GM23338 (cell line): ENCODE results near the gene UNC13D. TPM values are rescaled to one million over a fixed set of nuclear protein-coding genes. Genes with fewer than 3 reads are reported as not detected.

Experiments
- ATAC-seq: fragments of 200-7000 bp; cut with Tn5 transposase; 3 replicates; pipeline ENCODE4 v1.9.1; 2020
- DNase-seq: peaks from one replicate; pipeline ENCODE4 v3.0.0-alpha.2; 2015; ENCODE audit warnings: low spot score
- H2AFZ ChIP-seq: fragments of 200-600 bp; sonication (generic); 2 replicates; pipeline ENCODE4 v1.8.0; 2016; ENCODE audit warnings: antibody characterized with exemption, mild to moderate bottlenecking, moderate library complexity
- H3F3A ChIP-seq: fragments of 200-600 bp; sonication (generic); replicated peaks from 2 replicates; pipeline ENCODE4 v1.8.0; 2017; ENCODE audit warnings: antibody characterized with exemption, mixed run types, low read depth
- H3K27ac ChIP-seq: fragments of 200-600 bp; sonication (generic); 2 replicates; pipeline ENCODE4 v1.6.1; 2016; ENCODE audit warnings: low read depth
- H3K27me3 ChIP-seq: fragments of 200-600 bp; sonication (generic); 2 replicates; pipeline ENCODE4 v1.8.0; 2016; ENCODE audit warnings: mild to moderate bottlenecking, mixed run types, moderate library complexity; ENCODE audit not compliant: insufficient read depth
- H3K36me3 ChIP-seq: fragments of 200-600 bp; sonication (generic); 2 replicates; pipeline ENCODE4 v1.8.0; 2016; ENCODE audit warnings: mild to moderate bottlenecking; ENCODE audit not compliant: insufficient read depth
- H3K4me1 ChIP-seq: fragments of 200-600 bp; sonication (generic); 2 replicates; pipeline ENCODE4 v1.8.0; 2016; ENCODE audit warnings: mild to moderate bottlenecking, moderate library complexity; ENCODE audit not compliant: insufficient read depth
- H3K4me2 ChIP-seq: fragments of 200-600 bp; sonication (generic); 2 replicates; pipeline ENCODE4 v1.7.1; 2017; ENCODE audit warnings: mixed run types
- H3K4me3 ChIP-seq: fragments of 200-600 bp; sonication (generic); 2 replicates; pipeline ENCODE4 v1.6.1; 2016; ENCODE audit warnings: mixed run types
- H3K79me2 ChIP-seq: fragments of 200-600 bp; sonication (generic); replicated peaks from 2 replicates; pipeline ENCODE4 v1.8.0; 2017; ENCODE audit warnings: mild to moderate bottlenecking; ENCODE audit not compliant: insufficient read depth
- H3K9me2 ChIP-seq: fragments of 200-600 bp; sonication (generic); 2 replicates; pipeline ENCODE4 v1.8.0; 2017; ENCODE audit not compliant: insufficient read depth
- H4K20me1 ChIP-seq: fragments of 200-600 bp; sonication (generic); replicated peaks from 2 replicates; pipeline ENCODE4 v1.8.0; 2017; ENCODE audit warnings: mild to moderate bottlenecking; ENCODE audit not compliant: insufficient read depth
- H3K27ac Mint-ChIP-seq: 2 replicates; pipeline ENCODE4 v1.8.0; 2020; ENCODE audit warnings: inconsistent platforms, mild to moderate bottlenecking, moderate library complexity, mixed read lengths
- H3K27me3 Mint-ChIP-seq: 3 replicates; pipeline ENCODE4 v1.8.0; 2022; ENCODE audit warnings: low read depth, mild to moderate bottlenecking, moderate library complexity, mixed read lengths, inconsistent platforms; ENCODE audit not compliant: insufficient read depth, poor library complexity
- H3K36me3 Mint-ChIP-seq: 3 replicates; pipeline ENCODE4 v1.8.0; 2021; ENCODE audit warnings: low read depth, mild to moderate bottlenecking, inconsistent platforms, moderate library complexity, mixed read lengths
- H3K4me1 Mint-ChIP-seq: 3 replicates; pipeline ENCODE4 v1.8.0; 2020; ENCODE audit warnings: mild to moderate bottlenecking, inconsistent platforms, mixed read lengths
- H3K4me3 Mint-ChIP-seq: 3 replicates; pipeline ENCODE4 v1.8.0; 2021; ENCODE audit warnings: moderate library complexity, mild to moderate bottlenecking, inconsistent platforms, mixed read lengths
- H3K9me3 Mint-ChIP-seq: 3 replicates; pipeline ENCODE4 v1.8.0; 2020; ENCODE audit warnings: moderate library complexity, mild to moderate bottlenecking, inconsistent platforms, mixed read lengths
- CTCF ChIP-seq, 2 experiments: fragments of 200-600 bp in 1 of 2; sonication (generic) in 1 of 2; conservative IDR thresholded peaks; 2 replicates each; pipeline versions ENCODE4 v1.5.1 to v1.6.1; 2016 to 2017; ENCODE audit warnings: antibody characterized with exemption in 2 of 2, low read depth in 2 of 2, mild to moderate bottlenecking in 2 of 2, moderate library complexity in 1 of 2
- ETS1 ChIP-seq: IDR thresholded peaks from 2 replicates; pipeline ENCODE4 v1.6.1; 2016; ENCODE audit warnings: antibody characterized with exemption
- EZH2 ChIP-seq: fragments of 200-600 bp; sonication (generic); IDR thresholded peaks from one replicate; pipeline ENCODE4 v1.8.0; 2017; ENCODE audit warnings: antibody characterized with exemption, mild to moderate bottlenecking, low read depth; ENCODE audit not compliant: unreplicated experiment
- EZH2phosphoT487 ChIP-seq: fragments of 200-600 bp; sonication (generic); IDR thresholded peaks from one replicate; pipeline ENCODE4 v1.8.1; 2018; ENCODE audit warnings: antibody characterized with exemption; ENCODE audit not compliant: unreplicated experiment
- JUNB ChIP-seq: IDR thresholded peaks from one replicate; pipeline ENCODE4 v1.6.1; 2016; ENCODE audit warnings: antibody characterized with exemption; ENCODE audit not compliant: unreplicated experiment
- NANOG ChIP-seq: IDR thresholded peaks from 2 replicates; pipeline ENCODE4 v1.6.1; 2016; ENCODE audit warnings: antibody characterized with exemption, borderline replicate concordance
- POLR2AphosphoS5 ChIP-seq: IDR thresholded peaks from 2 replicates; pipeline ENCODE4 v1.6.1; 2016; ENCODE audit warnings: antibody characterized with exemption, low read depth
- REST ChIP-seq: IDR thresholded peaks from one replicate; pipeline ENCODE4 v1.6.1; 2018; ENCODE audit warnings: antibody characterized with exemption; ENCODE audit not compliant: unreplicated experiment
- ZNF114 ChIP-seq: fragments of 250-450 bp; sonication (Bioruptor Pico); IDR thresholded peaks from 2 replicates; pipeline ENCODE4 v1.5.0; 2020; ENCODE audit warnings: mild to moderate bottlenecking, moderate library complexity
- ZNF331 ChIP-seq: fragments of 250-450 bp; sonication (Bioruptor Pico); IDR thresholded peaks from 2 replicates; pipeline ENCODE4 v1.5.0; 2020; ENCODE audit warnings: low read depth, mild to moderate bottlenecking, moderate library complexity
- ZNF462 ChIP-seq: fragments of 250-450 bp; sonication (Bioruptor Pico); IDR thresholded peaks from 2 replicates; pipeline ENCODE4 v1.5.0; 2020; ENCODE audit warnings: mild to moderate bottlenecking, moderate library complexity
- polyA plus RNA-seq: library from polyadenylated mRNA; unstranded; fragments of >200 nt; fragmentation: Nextera tagmentation; extraction: Ambion mirVana; gene quantifications from 2 replicates; pipeline ENCODE4 v1.2.1, GENCODE V29; 2016
- total RNA-seq: library from RNA; depleted of rRNA; stranded (reverse); fragments of >200 nt; shearing (Covaris generic); gene quantifications from 2 replicates; pipeline ENCODE4 v1.2.3, GENCODE V29; 2014

Gene UNC13D
- total and polyA plus RNA-seq, 2 experiments from 2014 or later: 5.9 to 10.8 TPM

- Histone ChIP-seq H3F3A (peaks cover 17% of the 10 kb centered on the region; the same call in 1 of the 2 replicates), H3K4me3 (no peak overlapping the region), H2AFZ (no peak overlapping the region), H3K4me1 (peaks cover 10% of the 10 kb centered on the region), H3K79me2 (0 out of 2 replicates have a peak, but pooled peaks cover 2% of the 10 kb centered on the region), H3K9me2 (no peaks in the 10 kb centered on the region), H4K20me1 (no peaks in the 10 kb centered on the region), H3K4me2 (no peak overlapping the region), H3K36me3 (peaks cover 15% of the 10 kb centered on the region; the same call in 1 of the 2 replicates), H3K27me3 (no peaks in the 10 kb centered on the region), H3K27ac (no peak overlapping the region)
- H3K36me3 Mint-ChIP-seq: peaks cover 55% of the 10 kb centered on the region
- peaks cover 12% of the 10 kb centered on the region for H3K27me3 Mint-ChIP-seq
- no peak for TF ChIP-seq ZNF331 (CRISPR knock-in tag)
- no peak for TF ChIP-seq CTCF (conservative IDR thresholded peaks at IDR 0.05; ENCODE audit: low read depth in 2 of 2)
- no peak for TF ChIP-seq ZNF462 (CRISPR knock-in tag)
- TF ChIP-seq EZH2: no peak
- TF ChIP-seq JUNB: no peak
- TF ChIP-seq EZH2phosphoT487: no peak
- TF ChIP-seq ETS1: no peak
- no peak for TF ChIP-seq REST
- no peak for TF ChIP-seq POLR2AphosphoS5
- no peak for TF ChIP-seq NANOG
- no peak for TF ChIP-seq ZNF114 (CRISPR knock-in tag)
- DNase-seq (no peak), ATAC-seq (no peak)
- H3K4me3 Mint-ChIP-seq: no peak overlapping the region
- H3K9me3 Mint-ChIP-seq: no peaks in the 10 kb centered on the region
- peaks cover 14% of the 10 kb centered on the region for H3K4me1 Mint-ChIP-seq
- no peak overlapping the region for H3K27ac Mint-ChIP-seq
These were observed 2.7 kb upstream of the UNC13D start for GRCh38 chr17:75846692-75847613.
